Large intestine (tissue), 3 donors: ENCODE results near the gene ZNF280B. TPM values are rescaled to one million over a fixed set of nuclear protein-coding genes. Genes with fewer than 3 reads are reported as not detected.
"Not testable (repeated sequence)": the region's sequence is repeated elsewhere in the genome, so short reads cannot be mapped to it uniquely, and the experiment has no call there.

Experiments
- DNase-seq, 2 donors: peaks; one replicate each; pipeline versions ENCODE4 v3.0.0 to v3.0.0-alpha.2; 2013
- H3K27ac ChIP-seq: one replicate; pipeline ENCODE4 v1.5.1; 2013; ENCODE audit warnings: low read length
- H3K27me3 ChIP-seq: 2 replicates; pipeline ENCODE4 v1.6.1; 2013; ENCODE audit warnings: low read length; ENCODE audit not compliant: control insufficient read depth, insufficient read depth
- H3K36me3 ChIP-seq: 2 replicates; pipeline ENCODE4 v1.6.1; 2013; ENCODE audit warnings: low read length; ENCODE audit not compliant: control insufficient read depth, insufficient read depth
- H3K4me1 ChIP-seq: one replicate; pipeline ENCODE4 v1.6.1; 2013; ENCODE audit warnings: low read length; ENCODE audit not compliant: control insufficient read depth, insufficient read depth
- H3K4me3 ChIP-seq: one replicate; pipeline ENCODE4 v1.5.1; 2013; ENCODE audit warnings: low read length
- H3K9me3 ChIP-seq: one replicate; pipeline ENCODE4 v1.6.1; 2013; ENCODE audit warnings: mild to moderate bottlenecking, low read depth, low read length, moderate library complexity; ENCODE audit not compliant: control insufficient read depth
- WGBS: methylation state at CpG from one replicate; pipeline ENCODE4 v1.1.5; 2013; ENCODE audit warnings: low lambda C conversion rate; ENCODE audit not compliant: insufficient coverage; 5-methylcytosine and 5-hydroxymethylcytosine counted together
- polyA plus RNA-seq: library from polyadenylated mRNA; unstranded; fragments of 120-200 nt; gene quantifications from one replicate; pipeline ENCODE4 v1.2.1, GENCODE V29; 2013

The ZNF280B gene
- polyA plus RNA-seq, 1 donor, result 2.3 TPM

GRCh38 chr22:22509912-22510311 lies 1.4 kb upstream of the ZNF280B start:
- H3K4me1 ChIP-seq, DNase-seq, H3K36me3 ChIP-seq, H3K27ac ChIP-seq, H3K27me3 ChIP-seq, H3K4me3 ChIP-seq, H3K9me3 ChIP-seq: not testable (repeated sequence)
- WGBS, result 90% methylated on average over 2 of the region's 6 CpGs

DNA sequence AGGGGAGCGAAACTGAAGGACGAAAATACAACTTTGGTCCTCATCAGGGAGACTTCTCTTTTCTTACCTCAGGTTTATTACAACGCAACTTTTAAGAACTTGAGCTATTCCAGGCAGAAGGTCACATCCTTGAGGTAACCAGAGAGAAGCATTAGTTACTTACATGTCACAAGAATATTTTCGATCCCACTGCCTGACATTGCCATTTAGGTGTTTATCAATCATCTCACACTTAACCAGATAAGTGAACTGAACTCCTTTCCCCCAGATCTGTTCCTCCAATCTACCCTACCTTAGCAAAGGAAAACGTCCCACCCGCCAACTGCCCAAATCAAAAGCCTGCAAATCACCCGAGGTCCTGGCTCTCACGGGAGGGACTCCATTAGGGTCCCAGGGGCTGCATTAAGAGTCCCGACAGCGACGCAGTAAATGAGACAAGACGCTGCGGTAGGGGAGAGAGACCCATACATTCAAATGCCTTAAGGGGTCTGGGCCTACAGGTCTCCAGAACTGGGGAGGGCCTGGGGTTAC lies 734 bp downstream of the ZNF280B start:
- Histone ChIP-seq H3K9me3 (peaks cover 4% of the 10 kb centered on the region), H3K27ac (no peak overlapping the region), H3K36me3 (peaks cover 2% of the 10 kb centered on the region), H3K27me3 (no peaks in the 10 kb centered on the region), H3K4me3 (peak overlapping the region; percentile 86), H3K4me1 (no peaks in the 10 kb centered on the region)
- DNase-seq, result peak in 1 of 2 donors; percentile 18
- no CpG with 5 or more reads among the region's 13 CpGs for WGBS

DNA sequence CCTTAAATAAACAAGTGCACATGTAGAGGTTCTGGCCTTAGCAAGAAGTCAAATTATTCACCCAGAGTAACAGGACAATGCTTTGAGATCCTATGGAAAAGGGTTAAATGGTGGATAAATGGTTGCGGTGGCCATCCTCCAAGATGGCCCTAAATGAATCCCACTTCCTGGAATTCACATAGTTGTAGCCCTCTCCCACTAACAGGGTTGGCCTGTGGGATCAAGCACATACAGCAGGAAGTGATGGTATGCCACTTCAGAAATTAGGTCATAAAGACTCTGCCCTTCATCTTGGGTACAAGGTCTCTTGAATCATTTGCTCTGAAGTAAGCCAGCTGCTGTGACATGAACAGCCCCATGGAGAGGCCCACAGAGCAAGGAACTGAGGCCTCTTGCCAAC lies 1.8 kb downstream of the ZNF280B start:
- no peak overlapping the region for H3K27ac ChIP-seq
- H3K36me3 ChIP-seq, result peaks cover 3% of the 10 kb centered on the region
- no peak overlapping the region for H3K4me3 ChIP-seq
- no peaks in the 10 kb centered on the region for H3K4me1 ChIP-seq
- no peaks in the 10 kb centered on the region for H3K27me3 ChIP-seq
- WGBS, result no CpG with 5 or more reads among the region's 1 CpG
- DNase-seq, result peak; percentile 2 to 20
- peaks cover 4% of the 10 kb centered on the region for H3K9me3 ChIP-seq

GRCh38 chr22:22498267-22498666 lies 10.3 kb downstream of the ZNF280B start:
- Histone ChIP-seq H3K27ac (no peak overlapping the region), H3K36me3 (peaks cover 7% of the 10 kb centered on the region), H3K4me1 (no peaks in the 10 kb centered on the region), H3K27me3 (no peaks in the 10 kb centered on the region), H3K4me3 (no peak overlapping the region), H3K9me3 (no peaks in the 10 kb centered on the region)
- WGBS, result 88% methylated on average over 1 of the region's 2 CpGs
- no peak for DNase-seq

GRCh38 chr22:22491589-22491988 lies 17.0 kb downstream of the ZNF280B start:
- not testable (repeated sequence) for H3K4me3 ChIP-seq, H3K27me3 ChIP-seq, DNase-seq, H3K9me3 ChIP-seq, H3K27ac ChIP-seq, H3K4me1 ChIP-seq
- H3K36me3 ChIP-seq, result peaks cover 16% of the 10 kb centered on the region
- 100% methylated on average over 1 of the region's 3 CpGs for WGBS

DNA sequence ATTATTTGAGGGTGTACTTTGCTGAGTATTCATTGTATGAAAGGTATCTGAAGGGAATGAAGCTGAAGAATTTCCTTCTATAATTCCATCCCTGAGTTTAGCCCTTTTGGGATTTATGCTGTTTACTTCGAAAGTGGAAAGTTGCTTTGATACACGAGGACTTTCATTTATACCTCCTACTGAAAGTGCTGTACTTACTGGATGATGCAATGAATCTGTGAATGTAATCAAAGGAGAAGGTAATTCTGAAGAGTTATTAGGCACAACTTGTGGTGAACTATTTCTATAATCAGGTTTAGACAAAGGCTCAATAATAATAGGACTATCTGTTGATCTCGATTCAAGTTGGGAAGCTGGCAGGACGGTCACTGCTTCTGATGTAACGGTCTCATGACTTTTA lies 19.8 kb downstream of the ZNF280B start:
- Histone ChIP-seq H3K27me3 (no peaks in the 10 kb centered on the region), H3K4me1 (no peaks in the 10 kb centered on the region), H3K27ac (no peak overlapping the region), H3K9me3 (no peaks in the 10 kb centered on the region), H3K36me3 (peaks cover 14% of the 10 kb centered on the region), H3K4me3 (no peak overlapping the region)
- no peak for DNase-seq
- no CpG with 5 or more reads among the region's 5 CpGs for WGBS

DNA sequence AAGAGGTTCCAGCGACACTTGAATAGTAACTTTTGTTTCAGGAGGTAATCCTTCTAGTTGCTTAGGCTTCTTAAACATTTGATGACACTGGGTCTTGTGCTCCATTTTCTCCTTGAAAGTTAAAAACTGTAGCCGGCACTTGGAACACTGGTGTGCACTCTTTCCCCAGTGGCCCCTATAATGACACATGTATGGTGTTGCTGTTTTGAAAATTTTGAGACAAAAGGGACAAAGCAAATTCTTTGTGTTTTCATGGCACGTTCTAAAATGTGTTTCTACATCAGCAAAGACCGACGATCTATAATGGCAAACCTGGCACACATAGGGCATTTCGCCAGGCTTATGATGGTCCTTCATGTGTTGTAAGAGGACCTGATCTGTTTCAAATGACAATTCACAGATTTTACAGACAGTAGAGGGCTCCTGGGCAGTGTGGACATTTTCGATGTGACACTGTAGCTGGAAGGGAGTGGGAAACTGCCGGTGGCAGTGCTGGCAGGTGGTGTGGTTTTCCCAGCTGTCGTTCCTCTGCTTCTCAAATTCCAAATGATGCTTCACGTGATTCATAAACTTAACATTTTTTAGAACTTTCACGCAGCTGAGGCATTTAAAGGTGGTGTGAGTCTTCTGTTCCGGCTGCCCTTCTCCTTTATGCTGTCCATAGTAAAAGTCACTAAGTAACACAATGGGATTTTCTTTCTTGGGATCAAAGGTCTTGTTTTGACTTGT lies 20.5 kb downstream of the ZNF280B start:
- no peaks in the 10 kb centered on the region for H3K4me1 ChIP-seq
- 87% methylated on average over 3 of the region's 12 CpGs for WGBS
- H3K27ac ChIP-seq, result no peak overlapping the region
- H3K9me3 ChIP-seq, result no peaks in the 10 kb centered on the region
- H3K36me3 ChIP-seq, result peaks cover 11% of the 10 kb centered on the region
- no peak for DNase-seq
- no peaks in the 10 kb centered on the region for H3K27me3 ChIP-seq
- no peak overlapping the region for H3K4me3 ChIP-seq

- DNase-seq, result no peak
- WGBS, result 100% methylated on average over 1 of the region's 6 CpGs
- H3K36me3 ChIP-seq, result peaks cover 7% of the 10 kb centered on the region
- H3K4me1 ChIP-seq, result no peaks in the 10 kb centered on the region
- H3K27me3 ChIP-seq, result no peaks in the 10 kb centered on the region
- no peak overlapping the region for H3K4me3 ChIP-seq
- no peaks in the 10 kb centered on the region for H3K9me3 ChIP-seq
- no peak overlapping the region for H3K27ac ChIP-seq
Measured at GRCh38 chr22:22487059-22487458, 21.5 kb downstream of the ZNF280B start.

GRCh38 chr22:22486132-22486899 lies 22.2 kb downstream of the ZNF280B start:
- no peak overlapping the region for H3K27ac ChIP-seq
- no CpG with 5 or more reads among the region's 4 CpGs for WGBS
- no peaks in the 10 kb centered on the region for H3K9me3 ChIP-seq
- no peaks in the 10 kb centered on the region for H3K27me3 ChIP-seq
- DNase-seq, result no peak
- H3K36me3 ChIP-seq, result peaks cover 7% of the 10 kb centered on the region
- H3K4me3 ChIP-seq, result no peak overlapping the region
- no peaks in the 10 kb centered on the region for H3K4me1 ChIP-seq

DNA sequence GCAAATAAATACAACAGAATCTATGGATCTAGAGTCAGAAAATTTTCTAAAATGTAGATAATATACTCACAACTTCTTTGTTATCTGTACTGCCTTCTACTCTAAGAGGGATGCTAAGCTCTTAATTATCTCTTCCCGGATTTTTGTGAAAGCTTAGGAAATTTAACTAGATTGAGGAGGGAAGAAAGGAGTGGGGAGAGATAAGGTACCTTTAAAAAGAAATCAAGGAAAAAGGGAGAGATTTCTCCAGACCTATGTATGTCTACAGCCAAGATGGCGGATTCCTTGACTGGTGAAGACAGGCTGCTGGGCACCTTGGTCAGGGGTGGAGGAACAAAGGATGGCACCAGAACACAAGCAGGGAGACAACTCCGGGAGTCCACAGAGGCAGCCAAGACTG lies 23.0 kb downstream of the ZNF280B start:
- peaks cover 1% of the 10 kb centered on the region for H3K4me1 ChIP-seq
- peaks cover 7% of the 10 kb centered on the region for H3K36me3 ChIP-seq
- no peak overlapping the region for H3K27ac ChIP-seq
- WGBS, result 100% methylated on average over 1 of the region's 3 CpGs
- no peak for DNase-seq
- H3K4me3 ChIP-seq, result no peak overlapping the region
- no peaks in the 10 kb centered on the region for H3K9me3 ChIP-seq
- H3K27me3 ChIP-seq, result no peaks in the 10 kb centered on the region
